Calu3 (cell line): ENCODE results near the gene RPGRIP1. TPM values are rescaled to one million over a fixed set of nuclear protein-coding genes. Genes with fewer than 3 reads are reported as not detected.
A peak's percentile ranks its signal among the peaks of the same experiment; 100 is the strongest.

Source experiments
- BruUV-seq: library from RNA; stranded (reverse); fragments of 400-500 nt; replicated peaks from 2 replicates; lab custom pipeline; 2021; lab: Mats Ljungman, UMichigan
- CTCF ChIA-PET: fragments of 300-600 bp; sonication (Branson Sonifier 250); formaldehyde crosslinking; loops from one replicate; lab custom pipeline; 2022; ENCODE audit warnings: antibody characterized with exemption; lab: Charles Lee
- DNase-seq: peaks from one replicate; pipeline ENCODE4 v3.0.0; 2022
- H3K27ac Mint-ChIP-seq: one replicate; pipeline ENCODE4 v1.8.0; 2022; ENCODE audit warnings: mixed read lengths; ENCODE audit not compliant: unreplicated experiment
- H3K27me3 Mint-ChIP-seq: one replicate; pipeline ENCODE4 v1.8.0; 2022; ENCODE audit warnings: mixed read lengths; ENCODE audit not compliant: unreplicated experiment
- H3K36me3 Mint-ChIP-seq: one replicate; pipeline ENCODE4 v1.8.0; 2022; ENCODE audit warnings: mild to moderate bottlenecking, moderate library complexity, mixed read lengths; ENCODE audit not compliant: insufficient read depth, unreplicated experiment
- H3K4me1 Mint-ChIP-seq: one replicate; pipeline ENCODE4 v1.8.0; 2022; ENCODE audit warnings: mild to moderate bottlenecking, low read depth, mixed read lengths; ENCODE audit not compliant: unreplicated experiment
- H3K4me3 Mint-ChIP-seq: one replicate; pipeline ENCODE4 v1.8.0; 2022; ENCODE audit warnings: mild to moderate bottlenecking, low read depth, moderate library complexity, mixed read lengths; ENCODE audit not compliant: unreplicated experiment
- H3K9me3 Mint-ChIP-seq: one replicate; pipeline ENCODE4 v1.8.0; 2022; ENCODE audit warnings: low read depth, mixed read lengths; ENCODE audit not compliant: unreplicated experiment
- intact Hi-C: fragments of 100-400 bp; cut with micrococcal nuclease; formaldehyde crosslinking; loops from one replicate; pipeline ENCODE4 v1.10.0; 2022; ENCODE audit not compliant: unreplicated experiment
- total RNA-seq: library from RNA; stranded (reverse); gene quantifications from 2 replicates; pipeline ENCODE4 v1.2.3, GENCODE V29; 2022
- TF ChIP-seq, protein P1 (sequence below): fragments of 200-600 bp; IDR thresholded peaks from one replicate; pipeline ENCODE4 v1.8.0; 2022; ENCODE audit warnings: antibody characterized with exemption; ENCODE audit not compliant: unreplicated experiment

RPGRIP1 gene
- total RNA-seq, 1 experiment from 2014 or later = not detected

DNA sequence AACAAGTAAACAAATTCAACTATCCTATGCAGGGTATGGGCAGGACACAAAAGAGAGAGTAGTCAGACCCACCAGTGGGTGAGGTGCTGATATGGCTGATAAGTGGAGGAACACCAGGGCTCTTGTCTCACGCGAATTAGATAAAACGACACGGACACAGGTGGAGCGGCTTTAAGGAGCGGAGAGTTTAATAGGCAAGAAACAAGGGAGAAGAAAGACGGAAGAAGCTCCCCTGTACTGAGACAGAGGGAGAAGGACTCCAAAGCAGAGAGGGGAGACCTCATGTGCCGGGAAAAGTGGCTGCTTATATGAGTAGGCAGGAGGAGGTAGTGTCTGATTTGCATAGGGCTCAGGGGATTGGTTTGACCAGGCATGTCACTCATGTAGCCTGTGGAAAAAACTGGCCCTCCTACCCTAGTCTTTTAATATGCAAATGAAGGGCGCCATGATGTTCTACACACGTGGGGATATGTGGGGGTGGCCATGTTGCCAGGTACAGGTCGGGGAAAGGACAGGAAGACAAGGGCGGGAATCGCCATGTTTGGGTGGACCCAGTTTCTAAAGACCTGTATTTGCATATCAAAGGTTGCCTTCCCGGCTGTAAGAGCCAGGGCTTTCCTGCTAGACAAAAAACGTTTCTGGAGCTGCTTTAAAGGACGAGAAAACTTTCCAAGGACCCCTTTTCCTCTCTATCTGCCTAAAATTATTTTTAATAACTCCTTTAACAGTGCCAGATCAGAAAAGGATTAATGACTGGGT, 28.8 kb downstream of the RPGRIP1 start:
- Mint-ChIP-seq H3K27ac (peak overlapping the region; percentile 83), H3K9me3 (no peaks in the 10 kb centered on the region), H3K4me1 (peaks cover 26% of the 10 kb centered on the region), H3K4me3 (peak overlapping the region; percentile 70), H3K36me3 (peaks cover 17% of the 10 kb centered on the region), H3K27me3 (no peaks in the 10 kb centered on the region)
- CTCF ChIA-PET = interaction anchor here (1.4 kb wide), 1 partner anchor 9 kb away, joined by 12 read pairs; no protein-coding TSS in a partner anchor
- DNase-seq = peak; percentile 88
- TF ChIP-seq, protein P1, sequence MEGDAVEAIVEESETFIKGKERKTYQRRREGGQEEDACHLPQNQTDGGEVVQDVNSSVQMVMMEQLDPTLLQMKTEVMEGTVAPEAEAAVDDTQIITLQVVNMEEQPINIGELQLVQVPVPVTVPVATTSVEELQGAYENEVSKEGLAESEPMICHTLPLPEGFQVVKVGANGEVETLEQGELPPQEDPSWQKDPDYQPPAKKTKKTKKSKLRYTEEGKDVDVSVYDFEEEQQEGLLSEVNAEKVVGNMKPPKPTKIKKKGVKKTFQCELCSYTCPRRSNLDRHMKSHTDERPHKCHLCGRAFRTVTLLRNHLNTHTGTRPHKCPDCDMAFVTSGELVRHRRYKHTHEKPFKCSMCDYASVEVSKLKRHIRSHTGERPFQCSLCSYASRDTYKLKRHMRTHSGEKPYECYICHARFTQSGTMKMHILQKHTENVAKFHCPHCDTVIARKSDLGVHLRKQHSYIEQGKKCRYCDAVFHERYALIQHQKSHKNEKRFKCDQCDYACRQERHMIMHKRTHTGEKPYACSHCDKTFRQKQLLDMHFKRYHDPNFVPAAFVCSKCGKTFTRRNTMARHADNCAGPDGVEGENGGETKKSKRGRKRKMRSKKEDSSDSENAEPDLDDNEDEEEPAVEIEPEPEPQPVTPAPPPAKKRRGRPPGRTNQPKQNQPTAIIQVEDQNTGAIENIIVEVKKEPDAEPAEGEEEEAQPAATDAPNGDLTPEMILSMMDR = no peak
- BruUV-seq = no TSS peak
- intact Hi-C loops = loop anchor here (5.0 kb wide), 1 partner anchor 41 kb away; the partner anchor contains the start of gene HNRNPC

DNA sequence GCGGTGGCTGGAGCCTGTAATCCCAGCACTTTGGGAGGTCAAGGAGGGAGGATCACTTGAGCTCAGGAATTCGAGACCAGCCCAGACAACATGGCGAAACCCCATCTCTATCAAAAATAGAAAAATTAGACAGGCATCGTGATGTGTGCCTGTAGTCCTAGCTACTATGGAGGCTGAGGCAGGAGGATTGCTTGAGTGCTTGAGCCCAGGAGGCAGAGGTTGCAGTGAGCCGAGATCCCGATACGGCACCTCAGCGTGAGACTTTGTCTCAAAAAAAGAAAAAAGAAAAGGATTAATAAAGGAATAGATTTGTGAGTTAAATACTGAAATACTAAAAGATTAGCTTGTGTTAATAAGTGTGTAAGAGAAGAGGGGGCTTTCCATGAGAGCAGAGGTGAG, 29.4 kb downstream of the RPGRIP1 start:
- Mint-ChIP-seq H3K9me3 (no peaks in the 10 kb centered on the region), H3K4me3 (peak overlapping the region; percentile 70), H3K4me1 (peaks cover 26% of the 10 kb centered on the region), H3K27me3 (no peaks in the 10 kb centered on the region), H3K27ac (peak overlapping the region; percentile 83), H3K36me3 (peaks cover 17% of the 10 kb centered on the region)
- BruUV-seq = no TSS peak
- TF ChIP-seq, protein P1 = no peak
- peak; percentile 2 for DNase-seq
- CTCF ChIA-PET = interaction anchor here (1.4 kb wide), 1 partner anchor 10 kb away, joined by 12 read pairs; no protein-coding TSS in a partner anchor
- intact Hi-C loops = loop anchor here (5.0 kb wide), 1 partner anchor 42 kb away; the partner anchor contains the start of gene HNRNPC

DNA sequence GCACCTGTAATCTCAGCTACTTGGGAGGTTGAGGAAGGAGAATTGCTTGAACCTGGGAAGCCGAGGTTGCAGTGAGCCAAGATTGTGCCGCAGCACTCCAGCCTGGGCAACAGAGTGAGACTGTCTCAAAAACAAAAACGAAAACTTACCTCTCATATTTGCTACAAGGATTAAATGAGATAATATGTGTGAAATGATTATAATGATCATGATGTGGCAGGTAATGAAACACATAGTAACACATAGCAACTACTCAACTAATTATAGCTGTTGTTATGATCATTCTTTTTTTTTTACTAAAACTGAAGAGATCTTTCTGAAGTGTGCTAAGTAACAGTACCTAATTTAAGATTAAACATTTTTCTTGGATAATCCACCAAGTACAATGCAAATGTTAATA, 30.1 kb downstream of the RPGRIP1 start:
- CTCF ChIA-PET = no interaction called here
- BruUV-seq = no TSS peak
- Mint-ChIP-seq H3K9me3 (no peaks in the 10 kb centered on the region), H3K27ac (no peak overlapping the region), H3K4me1 (peaks cover 26% of the 10 kb centered on the region), H3K27me3 (no peaks in the 10 kb centered on the region), H3K4me3 (no peak overlapping the region), H3K36me3 (peaks cover 17% of the 10 kb centered on the region)
- intact Hi-C loops = loop anchor here (5.0 kb wide), 1 partner anchor 43 kb away; the partner anchor contains the start of gene HNRNPC
- DNase-seq = no peak
- TF ChIP-seq, protein P1 = no peak

DNA sequence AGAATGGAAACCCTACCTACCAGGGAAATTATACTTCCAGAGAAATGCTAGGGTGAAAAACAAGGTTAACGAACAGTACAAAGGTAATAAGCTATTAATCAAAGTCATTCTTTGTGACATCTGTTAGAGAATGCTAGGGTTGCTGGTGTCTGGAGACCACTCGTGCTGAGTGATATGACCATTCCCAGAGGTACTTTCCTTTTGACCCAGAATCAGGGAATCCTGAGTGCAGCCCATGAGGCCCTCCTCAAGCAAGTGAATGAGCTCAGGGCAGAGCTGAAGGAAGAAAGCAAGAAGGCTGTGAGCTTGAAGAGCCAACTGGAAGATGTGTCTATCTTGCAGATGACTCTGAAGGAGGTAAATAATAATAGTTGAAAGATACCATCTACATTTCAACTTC, 31.7 kb downstream of the RPGRIP1 start:
- CTCF ChIA-PET = no interaction called here
- H3K27ac Mint-ChIP-seq = no peak overlapping the region
- peaks cover 17% of the 10 kb centered on the region for H3K36me3 Mint-ChIP-seq
- no peak overlapping the region for H3K4me3 Mint-ChIP-seq
- no peaks in the 10 kb centered on the region for H3K27me3 Mint-ChIP-seq
- intact Hi-C loops = no loop called here
- TF ChIP-seq, protein P1 = no peak
- DNase-seq = no peak
- H3K4me1 Mint-ChIP-seq = peaks cover 26% of the 10 kb centered on the region
- BruUV-seq = no TSS peak
- H3K9me3 Mint-ChIP-seq = no peaks in the 10 kb centered on the region
